ENCODE measurements around the gene RPEL1. TPM values are rescaled to one million over a fixed set of nuclear protein-coding genes. Genes with fewer than 3 reads are reported as not detected.

Gene RPEL1
- total and polyA plus RNA-seq, 2 donors (not counting 1 experiment from before 2014, with no cell fraction given): not detected

- H3K27me3 Mint-ChIP-seq: peaks cover 65% of the 10 kb centered on the region
- no peak overlapping the region for H3K27ac Mint-ChIP-seq
- intact Hi-C loops (cut with micrococcal nuclease): no loop called here
- H3K4me3 Mint-ChIP-seq: no peak overlapping the region
- WGBS (ENCODE audit: insufficient coverage): 60% methylated on average over 1 of the region's 3 CpGs
- H3K4me3 ChIP-seq (ENCODE audit: control extremely low read depth in 1 of 5, extremely low read depth in 1 of 5, insufficient read depth in 1 of 5, low read depth in 2 of 5, low read length in 4 of 5): no peak overlapping the region
- no peak overlapping the region for H3K9ac ChIP-seq (ENCODE audit: low read length)
- H3K27ac ChIP-seq (ENCODE audit: low read length in 2 of 2): no peak overlapping the region
- H3K4me2 ChIP-seq (replicated peaks; ENCODE audit: low read depth, low read length, poor library complexity, severe bottlenecking): no peak overlapping the region
- DNase-seq (no peak), ATAC-seq (ENCODE audit: low read depth) (no peak)
- peaks cover 0 to 65% (median 34%) of the 10 kb centered on the region in 4 experiments for H3K27me3 ChIP-seq (replicated peaks in 1 of 4; ENCODE audit: control extremely low read depth in 1 of 4, control insufficient read depth in 3 of 4, insufficient read depth in 4 of 4, low read length in 3 of 4)
- H3K79me2 ChIP-seq (ENCODE audit: control insufficient read depth, insufficient read depth, low read length): no peaks in the 10 kb centered on the region
- POLR2A ChIA-PET: no interaction called here
- H3K9me3 ChIP-seq (ENCODE audit: control extremely low read depth in 1 of 3, control insufficient read depth in 2 of 3, insufficient read depth in 1 of 3, low read length in 2 of 3): peaks cover 0 to 12% (median 0%) of the 10 kb centered on the region in 3 donors
- H2AFZ ChIP-seq (ENCODE audit: insufficient read depth, low read depth, low read length, poor library complexity, severe bottlenecking): no peak overlapping the region
- H3K9me3 Mint-ChIP-seq (ENCODE audit: insufficient read depth): no peaks in the 10 kb centered on the region
- H3K4me1 Mint-ChIP-seq: peaks cover 7% of the 10 kb centered on the region
- peaks cover 12 to 21% of the 10 kb centered on the region in 2 donors for H3K4me1 ChIP-seq (ENCODE audit: control insufficient read depth in 2 of 2, insufficient read depth in 2 of 2, low read length in 2 of 2)
- no peak for TF ChIP-seq EZH2 (IDR thresholded peaks at IDR 0.05; ENCODE audit: borderline replicate concordance, insufficient read depth, low read depth, low read length, poor library complexity, severe bottlenecking)
- TF ChIP-seq, protein P1, sequence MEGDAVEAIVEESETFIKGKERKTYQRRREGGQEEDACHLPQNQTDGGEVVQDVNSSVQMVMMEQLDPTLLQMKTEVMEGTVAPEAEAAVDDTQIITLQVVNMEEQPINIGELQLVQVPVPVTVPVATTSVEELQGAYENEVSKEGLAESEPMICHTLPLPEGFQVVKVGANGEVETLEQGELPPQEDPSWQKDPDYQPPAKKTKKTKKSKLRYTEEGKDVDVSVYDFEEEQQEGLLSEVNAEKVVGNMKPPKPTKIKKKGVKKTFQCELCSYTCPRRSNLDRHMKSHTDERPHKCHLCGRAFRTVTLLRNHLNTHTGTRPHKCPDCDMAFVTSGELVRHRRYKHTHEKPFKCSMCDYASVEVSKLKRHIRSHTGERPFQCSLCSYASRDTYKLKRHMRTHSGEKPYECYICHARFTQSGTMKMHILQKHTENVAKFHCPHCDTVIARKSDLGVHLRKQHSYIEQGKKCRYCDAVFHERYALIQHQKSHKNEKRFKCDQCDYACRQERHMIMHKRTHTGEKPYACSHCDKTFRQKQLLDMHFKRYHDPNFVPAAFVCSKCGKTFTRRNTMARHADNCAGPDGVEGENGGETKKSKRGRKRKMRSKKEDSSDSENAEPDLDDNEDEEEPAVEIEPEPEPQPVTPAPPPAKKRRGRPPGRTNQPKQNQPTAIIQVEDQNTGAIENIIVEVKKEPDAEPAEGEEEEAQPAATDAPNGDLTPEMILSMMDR (IDR thresholded peaks at IDR 0.05): no peak
- CTCF ChIA-PET: no interaction called here
- no peaks in the 10 kb centered on the region for H4K20me1 ChIP-seq (ENCODE audit: control insufficient read depth, insufficient read depth, low read length, poor library complexity, severe bottlenecking)
- H3K36me3 ChIP-seq (replicated peaks in 1 of 2; ENCODE audit: control extremely low read depth in 1 of 2, control insufficient read depth in 1 of 2, extremely low read depth in 1 of 2, insufficient read depth in 2 of 2, low read length in 1 of 2): no peaks in the 10 kb centered on the region
These were observed 34.3 kb downstream of the RPEL1 start for GRCh38 chr10:103280031-103280430.

- Histone ChIP-seq H3K4me1 (ENCODE audit: control insufficient read depth in 2 of 2, insufficient read depth in 2 of 2, low read length in 2 of 2) (peaks cover 12 to 21% of the 10 kb centered on the region in 2 donors), H3K9me3 (ENCODE audit: control extremely low read depth in 1 of 3, control insufficient read depth in 2 of 3, insufficient read depth in 1 of 3, low read length in 2 of 3) (peaks cover 0 to 12% (median 0%) of the 10 kb centered on the region in 3 donors), H3K9ac (ENCODE audit: low read length) (no peak overlapping the region), H3K27me3 (replicated peaks in 1 of 4; ENCODE audit: control extremely low read depth in 1 of 4, control insufficient read depth in 3 of 4, insufficient read depth in 4 of 4, low read length in 3 of 4) (peaks cover 0 to 61% (median 33%) of the 10 kb centered on the region in 4 experiments), H4K20me1 (ENCODE audit: control insufficient read depth, insufficient read depth, low read length, poor library complexity, severe bottlenecking) (no peaks in the 10 kb centered on the region), H2AFZ (ENCODE audit: insufficient read depth, low read depth, low read length, poor library complexity, severe bottlenecking) (no peak overlapping the region), H3K27ac (ENCODE audit: low read length in 2 of 2) (no peak overlapping the region), H3K36me3 (replicated peaks in 1 of 2; ENCODE audit: control extremely low read depth in 1 of 2, control insufficient read depth in 1 of 2, extremely low read depth in 1 of 2, insufficient read depth in 2 of 2, low read length in 1 of 2) (no peaks in the 10 kb centered on the region), H3K4me2 (replicated peaks; ENCODE audit: low read depth, low read length, poor library complexity, severe bottlenecking) (no peak overlapping the region), H3K79me2 (ENCODE audit: control insufficient read depth, insufficient read depth, low read length) (no peaks in the 10 kb centered on the region), H3K4me3 (ENCODE audit: control extremely low read depth in 1 of 5, extremely low read depth in 1 of 5, insufficient read depth in 1 of 5, low read depth in 2 of 5, low read length in 4 of 5) (no peak overlapping the region)
- Mint-ChIP-seq H3K4me3 (no peak overlapping the region), H3K27me3 (peaks cover 60% of the 10 kb centered on the region), H3K27ac (no peak overlapping the region), H3K4me1 (peaks cover 7% of the 10 kb centered on the region), H3K9me3 (ENCODE audit: insufficient read depth) (no peaks in the 10 kb centered on the region)
- TF ChIP-seq, protein P1 (IDR thresholded peaks at IDR 0.05): no peak
- TF ChIP-seq EZH2 (IDR thresholded peaks at IDR 0.05; ENCODE audit: borderline replicate concordance, insufficient read depth, low read depth, low read length, poor library complexity, severe bottlenecking): no peak
- POLR2A ChIA-PET: no interaction called here
- 93% methylated on average over 1 of the region's 2 CpGs for WGBS (ENCODE audit: insufficient coverage)
- DNase-seq (no peak), ATAC-seq (ENCODE audit: low read depth) (no peak)
- intact Hi-C loops (cut with micrococcal nuclease): no loop called here
- CTCF ChIA-PET: no interaction called here
These were observed 34.8 kb downstream of the RPEL1 start for GRCh38 chr10:103280506-103280905.
